HepG2 (cell line): ENCODE measurements around the gene ADGRD1. TPM values are rescaled to one million over a fixed set of nuclear protein-coding genes. Genes with fewer than 3 reads are reported as not detected.

Experiments
- FOXP1 ChIP-seq, 2 experiments: fragments of 450-650 bp in 1 of 2; IDR thresholded peaks; 2 replicates each; pipeline ENCODE4 v1.6.1; 2017 to 2018; ENCODE audit warnings: antibody characterized with exemption in 1 of 2
- KDM2A ChIP-seq: sonication (generic); formaldehyde crosslinking; IDR thresholded peaks from 2 replicates; pipeline ENCODE4 v1.4.0; 2020; ENCODE audit warnings: low read depth, missing genetic modification reagents, borderline replicate concordance
- NCOA2 ChIP-seq: sonication (generic); formaldehyde crosslinking; IDR thresholded peaks from 2 replicates; pipeline ENCODE4 v1.8.0; 2022; ENCODE audit warnings: inconsistent platforms
- PHB2 ChIP-seq: fragments of 450-650 bp; IDR thresholded peaks from 2 replicates; pipeline ENCODE4 v1.6.1; 2018; ENCODE audit not compliant: partially characterized antibody
- SAP130 ChIP-seq: IDR thresholded peaks from 2 replicates; pipeline ENCODE4 v1.6.1; 2016; ENCODE audit warnings: low read depth
- STAG1 ChIP-seq: sonication (generic); formaldehyde crosslinking; IDR thresholded peaks from 2 replicates; pipeline ENCODE4 v1.4.0; 2020; ENCODE audit warnings: missing genetic modification reagents
- TEAD3 ChIP-seq: optimal IDR thresholded peaks from 2 replicates; pipeline ENCODE3; 2016; ENCODE audit warnings: borderline replicate concordance
- TRIM24 ChIP-seq: sonication (generic); formaldehyde crosslinking; IDR thresholded peaks from 2 replicates; pipeline ENCODE4 v1.8.0; 2022; ENCODE audit warnings: mild to moderate bottlenecking, missing genetic modification reagents
- WIZ ChIP-seq: sonication (generic); formaldehyde crosslinking; IDR thresholded peaks from 2 replicates; pipeline ENCODE4 v1.5.1; 2020; ENCODE audit warnings: mild to moderate bottlenecking, missing genetic modification reagents
- ZC3H13 ChIP-seq: sonication (generic); formaldehyde crosslinking; IDR thresholded peaks from 2 replicates; pipeline ENCODE4 v1.8.1; 2023; ENCODE audit warnings: mild to moderate bottlenecking, missing genetic modification reagents, moderate library complexity
- ZFP36 ChIP-seq: fragments of 150-350 bp; IDR thresholded peaks from 2 replicates; pipeline ENCODE4 v1.6.1; 2018; ENCODE audit warnings: borderline replicate concordance, low read length, low read depth; ENCODE audit not compliant: partially characterized antibody
- ZFX ChIP-seq: sonication (generic); formaldehyde crosslinking; IDR thresholded peaks from 2 replicates; pipeline ENCODE4 v1.4.0; 2020; ENCODE audit warnings: mild to moderate bottlenecking, low read depth, missing genetic modification reagents, moderate library complexity
- ZNF263 ChIP-seq: sonication (generic); formaldehyde crosslinking; IDR thresholded peaks from 2 replicates; pipeline ENCODE4 v1.4.0; 2020; ENCODE audit warnings: missing genetic modification reagents
- ZNF292 ChIP-seq: sonication (generic); formaldehyde crosslinking; IDR thresholded peaks from 2 replicates; pipeline ENCODE4 v1.8.1; 2022; ENCODE audit warnings: mild to moderate bottlenecking, low read depth, missing genetic modification reagents, borderline replicate concordance
- ZNF558 ChIP-seq: sonication (generic); formaldehyde crosslinking; IDR thresholded peaks from 2 replicates; pipeline ENCODE4 v1.9.0; 2022; ENCODE audit warnings: mild to moderate bottlenecking, missing genetic modification reagents, borderline replicate concordance
- ZNF816 ChIP-seq: sonication (generic); formaldehyde crosslinking; IDR thresholded peaks from 2 replicates; pipeline ENCODE4 v1.8.0; 2022; ENCODE audit warnings: missing genetic modification reagents, mild to moderate bottlenecking, borderline replicate concordance
- ZSCAN31 ChIP-seq: sonication (generic); formaldehyde crosslinking; IDR thresholded peaks from 2 replicates; pipeline ENCODE4 v1.5.0; 2020; ENCODE audit warnings: low read depth, mild to moderate bottlenecking, missing genetic modification reagents
- ZSCAN9 ChIP-seq: IDR thresholded peaks from 2 replicates; pipeline ENCODE4 v1.6.1; 2016; ENCODE audit warnings: borderline replicate concordance
- ZZZ3 ChIP-seq: sonication (generic); formaldehyde crosslinking; IDR thresholded peaks from 2 replicates; pipeline ENCODE4 v1.4.0; 2020; ENCODE audit warnings: missing genetic modification reagents, mild to moderate bottlenecking, borderline replicate concordance
- polyA plus RNA-seq, 8 experiments: library from polyadenylated mRNA; depleted of rRNA in 3 of 8; stranded (reverse) in 7 of 8; unstranded in 1 of 8; fragments of >200 nt; fragmentation: Illumina TruSeq in 4 of 8; extraction: Trizol in 4 of 8; gene quantifications; 2 replicates each; pipeline versions ENCODE4 v1.2.1 to v1.2.3, GENCODE V29; 2011 to 2016; ENCODE audit warnings: low read depth in 4 of 8, missing spikeins in 1 of 8, mixed read lengths in 1 of 8; ENCODE audit not compliant: insufficient read depth in 1 of 8
- total RNA-seq, 5 experiments: library from RNA; depleted of rRNA; stranded (reverse); fragments of >200 nt; fragmentation: Illumina TruSeq; extraction: Trizol; gene quantifications; 2 replicates each; pipeline ENCODE4 v1.2.3, GENCODE V29; 2016; ENCODE audit warnings: low read depth in 1 of 5
- TF ChIP-seq, protein P1 (sequence below): IDR thresholded peaks from 2 replicates; pipeline ENCODE4 v1.6.1; 2016; ENCODE audit warnings: low read depth, borderline replicate concordance
- TF ChIP-seq, protein P2 (sequence below): sonication (generic); IDR thresholded peaks from 2 replicates; pipeline ENCODE4 v1.6.1; 2016; ENCODE audit warnings: low read depth, borderline replicate concordance
- TF ChIP-seq, protein P3 (sequence below): IDR thresholded peaks from 2 replicates; pipeline ENCODE4 v1.6.1; 2012; ENCODE audit warnings: inconsistent platforms
- TF ChIP-seq, protein P4 (sequence below): IDR thresholded peaks from 2 replicates; pipeline ENCODE4 v1.6.1; 2012; ENCODE audit warnings: low read depth, low read length, improper control_type of control experiment
- TF ChIP-seq, protein P5 (sequence below): IDR thresholded peaks from 2 replicates; pipeline ENCODE4 v1.4.0; 2020; ENCODE audit warnings: mild to moderate bottlenecking, missing genetic modification reagents

The ADGRD1 gene
- total and polyA plus RNA-seq, 2 of the 13 experiments (the other 11 are each of a cell fraction or from before 2014, with no cell fraction given): 0.46 to 12.4 TPM

DNA sequence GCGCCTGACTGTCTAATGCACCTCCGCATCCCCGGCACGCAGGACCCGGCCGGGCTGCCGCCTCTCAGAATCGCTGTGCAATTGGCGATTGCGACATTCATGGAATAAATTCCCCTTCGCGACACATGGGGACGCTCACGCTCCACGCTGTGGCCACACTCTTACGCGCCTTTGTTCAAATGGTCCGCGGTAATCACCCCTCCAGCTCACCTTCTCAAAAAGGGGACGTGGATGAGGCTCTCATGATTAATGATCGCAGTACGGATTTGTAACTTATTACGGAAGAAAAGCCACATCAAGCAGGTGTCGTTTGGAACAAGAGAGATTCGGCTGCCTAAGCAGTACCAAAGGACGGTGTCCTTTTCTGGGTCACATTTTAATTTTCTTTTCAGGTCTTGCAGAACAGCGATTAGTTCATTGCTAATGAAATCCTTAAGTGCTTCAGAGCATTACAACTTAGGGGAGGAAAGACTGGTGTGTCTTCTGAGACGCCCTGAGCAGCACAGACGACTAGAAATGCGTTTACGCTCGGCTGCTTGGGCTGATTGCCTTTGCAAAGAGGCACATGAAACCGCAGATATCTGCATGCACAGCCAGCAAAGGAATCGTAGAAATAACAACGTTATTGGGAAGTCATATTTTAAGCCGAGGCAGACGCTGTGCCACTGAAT lies 37.3 kb upstream of the ADGRD1 start (continued):
- TF ChIP-seq ZZZ3 (CRISPR knock-in tag) (no peak), FOXP1 (IDR thresholded peaks at IDR 0.05) (no peak), FOXP1 (CRISPR knock-in tag; IDR thresholded peaks at IDR 0.05) (no peak), TRIM24 (CRISPR knock-in tag) (no peak), SAP130 (CRISPR knock-in tag) (no peak), NCOA2 (no peak), ZSCAN9 (CRISPR knock-in tag) (no peak), KDM2A (CRISPR knock-in tag) (peak; percentile 80; the same call in 1 of the 2 replicates), TEAD3 (CRISPR knock-in tag) (peak; percentile 85), ZFX (CRISPR knock-in tag) (peak; percentile 30; the same call in 1 of the 2 replicates), WIZ (CRISPR knock-in tag) (no peak), ZFP36 (peak; percentile 25), ZNF558 (CRISPR knock-in tag) (no peak), ZC3H13 (CRISPR knock-in tag) (no peak), STAG1 (CRISPR knock-in tag) (peak; percentile 99), ZNF816 (CRISPR knock-in tag) (no peak), ZNF292 (no peak), ZNF263 (peak; percentile 23; the same call in 1 of the 2 replicates), PHB2 (no peak), ZSCAN31 (CRISPR knock-in tag) (0 out of 2 replicates have a peak, but pooled peaks have one; percentile 49)
- TF ChIP-seq, protein P1, sequence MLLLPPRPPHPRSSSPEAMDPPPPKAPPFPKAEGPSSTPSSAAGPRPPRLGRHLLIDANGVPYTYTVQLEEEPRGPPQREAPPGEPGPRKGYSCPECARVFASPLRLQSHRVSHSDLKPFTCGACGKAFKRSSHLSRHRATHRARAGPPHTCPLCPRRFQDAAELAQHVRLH (CRISPR knock-in tag): 0 out of 2 replicates have a peak, but pooled peaks have one; percentile 26
- TF ChIP-seq, protein P2, sequence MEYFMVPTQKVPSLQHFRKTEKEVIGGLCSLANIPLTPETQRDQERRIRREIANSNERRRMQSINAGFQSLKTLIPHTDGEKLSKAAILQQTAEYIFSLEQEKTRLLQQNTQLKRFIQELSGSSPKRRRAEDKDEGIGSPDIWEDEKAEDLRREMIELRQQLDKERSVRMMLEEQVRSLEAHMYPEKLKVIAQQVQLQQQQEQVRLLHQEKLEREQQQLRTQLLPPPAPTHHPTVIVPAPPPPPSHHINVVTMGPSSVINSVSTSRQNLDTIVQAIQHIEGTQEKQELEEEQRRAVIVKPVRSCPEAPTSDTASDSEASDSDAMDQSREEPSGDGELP: no peak
- TF ChIP-seq, protein P3, sequence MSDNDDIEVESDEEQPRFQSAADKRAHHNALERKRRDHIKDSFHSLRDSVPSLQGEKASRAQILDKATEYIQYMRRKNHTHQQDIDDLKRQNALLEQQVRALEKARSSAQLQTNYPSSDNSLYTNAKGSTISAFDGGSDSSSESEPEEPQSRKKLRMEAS: peak; percentile 51; the same call in 1 of the 2 replicates
- TF ChIP-seq, protein P4, sequence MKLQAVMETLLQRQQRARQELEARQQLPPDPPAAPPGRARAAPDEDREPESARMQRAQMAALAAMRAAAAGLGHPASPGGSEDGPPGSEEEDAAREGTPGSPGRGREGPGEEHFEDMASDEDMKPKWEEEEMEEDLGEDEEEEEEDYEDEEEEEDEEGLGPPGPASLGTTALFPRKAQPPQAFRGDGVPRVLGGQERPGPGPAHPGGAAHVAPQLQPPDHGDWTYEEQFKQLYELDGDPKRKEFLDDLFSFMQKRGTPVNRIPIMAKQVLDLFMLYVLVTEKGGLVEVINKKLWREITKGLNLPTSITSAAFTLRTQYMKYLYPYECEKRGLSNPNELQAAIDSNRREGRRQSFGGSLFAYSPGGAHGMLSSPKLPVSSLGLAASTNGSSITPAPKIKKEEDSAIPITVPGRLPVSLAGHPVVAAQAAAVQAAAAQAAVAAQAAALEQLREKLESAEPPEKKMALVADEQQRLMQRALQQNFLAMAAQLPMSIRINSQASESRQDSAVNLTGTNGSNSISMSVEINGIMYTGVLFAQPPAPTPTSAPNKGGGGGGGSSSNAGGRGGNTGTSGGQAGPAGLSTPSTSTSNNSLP: peak; percentile 58; the same call in 1 of the 2 replicates
- TF ChIP-seq, protein P5, sequence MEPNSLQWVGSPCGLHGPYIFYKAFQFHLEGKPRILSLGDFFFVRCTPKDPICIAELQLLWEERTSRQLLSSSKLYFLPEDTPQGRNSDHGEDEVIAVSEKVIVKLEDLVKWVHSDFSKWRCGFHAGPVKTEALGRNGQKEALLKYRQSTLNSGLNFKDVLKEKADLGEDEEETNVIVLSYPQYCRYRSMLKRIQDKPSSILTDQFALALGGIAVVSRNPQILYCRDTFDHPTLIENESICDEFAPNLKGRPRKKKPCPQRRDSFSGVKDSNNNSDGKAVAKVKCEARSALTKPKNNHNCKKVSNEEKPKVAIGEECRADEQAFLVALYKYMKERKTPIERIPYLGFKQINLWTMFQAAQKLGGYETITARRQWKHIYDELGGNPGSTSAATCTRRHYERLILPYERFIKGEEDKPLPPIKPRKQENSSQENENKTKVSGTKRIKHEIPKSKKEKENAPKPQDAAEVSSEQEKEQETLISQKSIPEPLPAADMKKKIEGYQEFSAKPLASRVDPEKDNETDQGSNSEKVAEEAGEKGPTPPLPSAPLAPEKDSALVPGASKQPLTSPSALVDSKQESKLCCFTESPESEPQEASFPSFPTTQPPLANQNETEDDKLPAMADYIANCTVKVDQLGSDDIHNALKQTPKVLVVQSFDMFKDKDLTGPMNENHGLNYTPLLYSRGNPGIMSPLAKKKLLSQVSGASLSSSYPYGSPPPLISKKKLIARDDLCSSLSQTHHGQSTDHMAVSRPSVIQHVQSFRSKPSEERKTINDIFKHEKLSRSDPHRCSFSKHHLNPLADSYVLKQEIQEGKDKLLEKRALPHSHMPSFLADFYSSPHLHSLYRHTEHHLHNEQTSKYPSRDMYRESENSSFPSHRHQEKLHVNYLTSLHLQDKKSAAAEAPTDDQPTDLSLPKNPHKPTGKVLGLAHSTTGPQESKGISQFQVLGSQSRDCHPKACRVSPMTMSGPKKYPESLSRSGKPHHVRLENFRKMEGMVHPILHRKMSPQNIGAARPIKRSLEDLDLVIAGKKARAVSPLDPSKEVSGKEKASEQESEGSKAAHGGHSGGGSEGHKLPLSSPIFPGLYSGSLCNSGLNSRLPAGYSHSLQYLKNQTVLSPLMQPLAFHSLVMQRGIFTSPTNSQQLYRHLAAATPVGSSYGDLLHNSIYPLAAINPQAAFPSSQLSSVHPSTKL: peak; percentile 43
